NCI-H187 (cell line): ENCODE results near the gene GYPC.

Experiments
- DNase-seq, 2 experiments: peaks; one replicate each; lab custom pipeline; 2025; lab: John Stamatoyannopoulos, UW

Gene GYPC

DNA sequence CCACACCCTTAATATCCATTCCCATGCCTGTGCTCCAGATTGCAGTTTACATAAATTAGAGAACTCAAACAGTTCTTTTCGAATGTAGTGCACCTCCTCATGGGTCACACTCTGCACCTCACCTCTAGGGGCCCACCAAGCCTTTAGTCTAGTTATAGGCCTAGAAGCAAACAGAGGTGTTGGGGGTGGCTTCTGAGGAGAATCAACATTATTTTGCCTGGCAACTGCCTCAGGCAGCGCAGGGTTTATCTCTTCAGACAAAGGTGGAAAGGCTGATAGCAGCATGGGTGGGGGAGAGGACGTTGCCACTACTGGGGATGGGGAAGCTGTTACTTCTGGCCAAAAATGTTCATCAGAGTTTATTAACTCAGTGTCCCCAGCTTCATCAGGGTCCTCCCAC is 5.0 kb upstream of the GYPC start:
- DNase-seq, result no peak

DNA sequence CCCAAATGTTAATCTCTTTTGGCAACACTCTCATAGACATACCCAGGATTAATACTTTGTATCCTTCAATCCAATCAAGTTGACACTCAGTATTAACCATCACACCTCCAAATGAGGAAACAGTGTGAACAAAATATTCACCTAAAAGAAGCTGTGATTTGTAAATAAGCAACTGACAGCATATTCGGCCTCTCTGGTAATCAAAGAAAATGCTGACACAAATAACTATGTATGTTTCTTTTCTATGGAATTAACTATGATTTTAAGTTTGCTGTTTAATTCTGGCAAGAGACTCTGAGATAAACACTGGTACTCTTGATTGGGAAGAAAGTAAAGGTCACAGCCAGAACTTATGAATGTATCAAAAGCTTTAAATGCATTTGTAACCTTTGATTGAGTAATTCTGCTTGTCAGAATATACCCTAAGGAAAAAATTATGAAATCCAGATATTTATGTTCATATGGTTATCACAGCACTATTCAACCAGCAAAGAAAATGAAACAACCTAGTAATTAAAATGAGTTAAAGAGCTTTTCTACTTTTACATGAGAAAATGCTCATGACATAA is 3.6 kb upstream of the GYPC start:
- DNase-seq, result no peak

DNA sequence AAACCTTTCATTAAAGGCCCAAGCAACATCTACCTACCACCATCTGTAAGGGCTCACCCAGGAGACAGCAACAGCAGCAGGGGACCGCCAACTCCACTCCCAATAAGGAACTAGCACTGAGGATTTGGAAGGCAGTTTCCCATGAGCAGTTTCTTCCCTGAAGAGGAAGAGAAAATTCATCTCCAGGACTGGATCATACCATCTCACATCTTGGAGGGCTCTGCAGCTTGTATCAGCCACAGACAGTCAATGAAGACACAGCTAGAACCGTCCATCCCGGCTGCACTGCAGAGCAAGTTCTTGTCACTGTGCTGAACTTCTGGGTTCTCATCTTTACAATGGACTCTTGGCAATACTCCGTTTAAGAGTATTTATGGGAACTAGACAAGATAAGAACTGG is 2.8 kb upstream of the GYPC start:
- no peak for DNase-seq

DNA sequence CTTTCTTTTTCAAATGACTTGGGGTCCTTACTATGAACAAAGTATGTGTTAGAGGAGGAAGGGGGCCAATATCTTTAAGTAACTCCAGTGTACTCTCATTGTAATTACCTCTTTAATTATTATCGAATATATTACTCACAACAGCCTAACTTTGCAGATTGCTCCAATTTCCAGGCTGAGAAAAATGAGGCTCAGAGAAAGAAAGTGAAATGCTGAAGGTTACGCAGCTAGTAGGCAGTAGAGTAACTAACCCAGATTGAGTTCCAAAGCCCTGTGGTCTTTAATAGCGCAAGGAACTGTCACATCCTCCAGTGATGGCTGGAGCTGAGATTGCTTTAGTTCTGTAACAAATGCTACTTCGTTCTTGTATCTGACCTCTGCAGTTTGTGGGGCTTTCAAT is 2.2 kb upstream of the GYPC start:
- no peak for DNase-seq

DNA sequence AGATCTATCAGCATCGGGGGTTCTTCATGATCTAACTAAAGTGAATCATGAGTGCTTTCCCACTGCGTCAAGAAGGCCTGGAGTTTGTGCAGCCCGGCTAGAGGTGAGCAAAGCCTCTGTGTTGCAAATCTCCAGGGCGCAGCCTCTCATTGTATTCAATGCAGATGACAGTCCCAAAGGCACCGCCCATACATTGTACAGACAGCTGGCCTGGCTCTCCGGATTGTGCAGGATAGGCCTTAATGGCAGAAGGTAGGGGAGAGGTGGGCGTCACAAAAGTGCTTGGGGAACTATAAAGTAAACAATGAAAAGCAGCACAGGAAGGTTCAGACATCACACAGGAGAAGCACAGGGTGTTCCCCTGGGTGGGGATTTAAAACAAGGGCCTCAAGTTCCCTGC is 907 bp upstream of the GYPC start:
- DNase-seq, result no peak

DNA sequence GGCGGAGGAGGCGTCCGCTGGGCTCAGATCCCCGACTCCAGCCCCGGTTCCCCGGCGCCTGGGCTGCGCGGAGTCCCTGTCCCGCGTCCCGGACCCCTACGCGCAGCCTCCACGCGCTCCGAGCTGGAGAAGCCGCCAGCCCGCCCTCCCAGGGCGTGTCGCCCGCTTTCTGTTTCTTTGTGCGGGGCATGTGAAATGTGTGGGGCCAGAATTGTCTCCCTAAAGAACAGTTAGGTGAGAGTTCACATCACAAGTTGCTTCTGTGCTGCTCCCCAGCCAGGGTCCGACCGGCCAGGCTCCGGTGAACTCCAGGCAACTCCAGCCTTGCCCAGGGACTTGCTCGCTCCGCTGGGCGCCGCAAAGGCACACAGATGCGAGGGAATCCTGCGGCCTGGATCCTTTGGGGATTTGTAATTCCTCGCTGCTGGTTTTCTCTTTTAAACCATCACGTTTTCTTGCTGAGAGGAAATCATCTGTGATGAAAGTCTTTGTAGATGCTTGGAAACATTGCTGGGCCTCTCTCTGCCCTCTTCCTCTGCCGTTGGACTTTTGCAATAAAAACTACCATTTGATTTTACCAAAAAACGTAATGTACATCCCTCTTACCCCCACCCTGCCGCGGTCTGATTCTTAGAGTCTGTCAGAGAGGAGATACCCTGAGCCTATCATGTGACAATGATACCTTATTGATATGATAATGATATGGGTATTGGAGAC is 631 bp downstream of the GYPC start:
- DNase-seq, result no peak

DNA sequence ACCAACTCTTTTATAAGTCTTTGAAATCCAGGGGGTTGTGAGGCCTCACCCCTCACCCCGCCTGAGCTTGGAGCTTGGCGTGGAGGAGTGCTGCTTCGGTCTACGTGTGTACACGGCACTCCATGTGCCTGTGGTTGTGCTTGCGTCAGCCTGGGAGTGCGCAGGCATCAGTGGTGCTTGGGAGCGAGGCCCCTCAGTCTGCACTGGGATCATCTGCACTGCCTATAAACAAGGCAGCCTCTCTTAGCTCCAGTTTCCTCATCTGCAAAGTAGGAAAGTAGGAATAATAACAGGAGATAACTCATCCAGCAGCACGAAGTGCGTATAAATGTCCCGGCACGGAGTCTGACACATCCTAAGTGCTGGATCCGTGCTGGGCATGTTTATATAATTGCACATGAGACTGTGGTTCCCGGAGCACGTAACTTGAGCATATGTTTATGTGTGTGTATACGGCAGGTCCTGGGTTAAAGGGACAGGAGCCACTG is 1.2 kb downstream of the GYPC start:
- no peak for DNase-seq

DNA sequence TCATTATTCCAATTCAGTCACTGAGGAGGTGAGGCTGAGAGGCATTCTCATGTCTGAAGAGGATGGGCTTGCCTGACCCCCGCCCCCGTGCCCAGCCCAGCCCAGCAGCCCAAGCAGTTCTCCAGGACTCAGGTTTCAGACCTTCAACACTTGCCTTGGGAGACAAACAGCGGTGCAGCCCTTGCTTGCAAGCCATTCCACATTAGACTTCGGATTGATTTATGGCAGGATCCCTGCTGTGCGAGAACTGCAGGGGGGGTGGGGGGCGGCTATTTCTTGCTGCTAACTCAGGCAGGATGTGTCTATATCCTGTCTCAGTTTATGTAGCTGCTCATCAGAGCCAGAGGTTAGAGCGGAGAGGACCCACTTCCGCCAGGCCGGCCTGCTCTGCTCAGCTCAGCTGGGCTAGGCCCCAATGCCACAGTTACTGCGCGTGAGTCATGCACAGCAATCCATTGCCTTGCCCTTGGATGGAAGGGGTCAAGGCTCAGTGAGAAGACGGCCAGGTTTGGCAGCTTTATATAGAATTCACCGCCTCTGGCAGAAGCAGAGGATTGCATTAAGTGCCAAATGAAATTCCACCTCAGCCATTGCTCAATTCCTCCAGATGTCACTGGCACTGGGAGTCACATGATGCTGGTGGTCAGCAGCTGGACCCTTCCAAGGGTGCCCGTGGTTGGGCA is 1.8 kb downstream of the GYPC start:
- peak; percentile 18 to 19 for DNase-seq

DNA sequence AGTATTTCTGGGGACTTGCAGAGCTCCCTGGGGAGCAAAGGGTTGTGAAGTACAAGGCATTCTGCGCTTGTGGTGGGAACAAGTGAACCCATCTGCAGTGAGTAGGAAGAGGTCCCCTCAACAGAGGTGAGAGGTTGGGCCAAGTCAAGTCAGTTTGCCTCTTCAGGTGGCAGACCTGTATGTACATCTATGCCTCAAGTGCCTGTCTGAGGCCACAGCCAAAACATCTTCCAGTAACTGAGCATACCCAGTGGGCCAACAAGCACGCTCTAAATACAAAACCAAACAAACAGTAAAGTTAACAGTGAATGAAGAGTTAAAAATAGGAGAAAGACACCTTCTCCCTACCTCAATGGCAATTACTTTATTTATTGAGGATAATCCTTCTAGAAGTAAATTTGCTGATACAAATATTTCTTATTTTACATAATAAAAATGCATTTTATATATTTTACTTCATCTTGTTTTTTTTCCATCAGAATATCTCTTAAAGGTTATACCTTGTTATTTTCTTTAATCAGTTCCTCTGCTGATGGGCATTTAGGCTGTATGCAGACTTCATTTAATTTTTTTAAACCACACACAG is 2.5 kb downstream of the GYPC start:
- DNase-seq, result no peak

DNA sequence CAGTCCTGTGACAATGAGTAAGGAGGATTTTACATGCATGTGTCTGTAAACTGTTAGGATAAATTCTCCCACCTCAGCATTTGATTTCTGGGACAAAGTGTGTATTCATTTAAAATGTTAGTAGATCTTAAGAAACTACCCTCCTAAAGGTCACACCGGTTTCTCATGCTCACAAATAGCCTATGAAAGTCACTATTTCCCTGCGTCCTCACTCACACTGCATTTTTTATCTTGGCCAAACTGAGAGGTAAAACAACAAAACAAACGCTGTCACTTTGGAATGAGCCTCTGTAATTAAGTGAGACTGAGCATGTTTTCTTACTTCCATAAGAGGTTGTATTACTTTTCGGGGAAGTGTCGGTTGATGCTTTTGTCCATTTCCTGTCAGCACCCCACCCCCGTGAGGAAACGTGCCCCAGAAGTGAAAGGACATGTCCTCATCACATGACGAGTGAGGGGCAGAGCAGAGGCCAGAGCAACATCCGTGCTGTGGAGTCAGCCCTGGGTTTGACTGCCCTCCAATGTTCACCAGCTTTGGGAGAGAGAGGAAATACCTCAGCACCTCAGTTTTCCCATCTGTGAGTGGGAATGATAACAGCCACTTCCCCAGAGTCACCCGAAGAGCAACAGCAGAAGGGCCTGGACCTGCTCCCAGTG is 3.1 kb downstream of the GYPC start:
- DNase-seq, result no peak

DNA sequence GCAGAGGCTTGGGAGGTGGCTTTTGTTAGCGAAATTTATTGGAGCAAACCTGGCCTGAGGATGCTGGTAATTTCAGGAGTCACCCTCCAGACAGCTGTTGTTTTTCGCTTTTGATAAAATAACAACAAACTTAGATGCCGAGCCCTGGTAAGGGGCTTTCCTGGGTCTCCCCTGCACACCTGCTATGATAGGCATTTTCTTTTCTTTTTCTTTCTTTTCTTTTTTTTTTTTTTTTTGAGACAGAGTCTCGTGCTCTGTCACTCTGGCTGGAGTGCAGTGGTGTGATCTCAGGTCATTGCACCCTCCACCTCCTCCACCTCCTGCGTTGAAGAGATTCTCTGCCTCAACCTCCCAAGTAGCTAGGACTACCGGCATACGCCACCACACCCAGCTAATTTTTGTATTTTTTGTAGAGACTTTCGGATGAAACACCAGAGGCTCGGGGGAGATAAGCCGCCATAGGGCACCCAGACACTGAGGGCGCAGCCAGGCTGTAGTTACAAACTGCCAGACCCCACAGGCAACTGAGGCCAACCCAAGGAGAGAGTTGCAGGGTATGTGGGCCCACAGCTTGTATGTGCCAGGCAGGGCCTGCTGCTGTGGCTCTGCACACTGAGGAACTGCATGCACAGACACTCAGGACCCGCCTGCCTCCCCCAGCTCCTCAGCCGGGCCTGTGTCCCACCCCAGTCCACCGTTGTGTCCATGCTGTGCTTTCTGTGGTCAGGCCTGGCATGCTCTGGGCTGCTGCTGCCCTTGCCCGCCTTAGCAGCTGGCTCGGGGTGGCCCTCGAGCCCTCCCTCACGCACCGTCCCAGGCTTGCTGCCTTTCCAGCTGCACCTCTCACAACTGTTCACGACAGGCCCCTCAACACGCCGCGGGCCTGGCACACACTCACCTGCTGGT is 3.9 kb downstream of the GYPC start:
- no peak for DNase-seq

DNA sequence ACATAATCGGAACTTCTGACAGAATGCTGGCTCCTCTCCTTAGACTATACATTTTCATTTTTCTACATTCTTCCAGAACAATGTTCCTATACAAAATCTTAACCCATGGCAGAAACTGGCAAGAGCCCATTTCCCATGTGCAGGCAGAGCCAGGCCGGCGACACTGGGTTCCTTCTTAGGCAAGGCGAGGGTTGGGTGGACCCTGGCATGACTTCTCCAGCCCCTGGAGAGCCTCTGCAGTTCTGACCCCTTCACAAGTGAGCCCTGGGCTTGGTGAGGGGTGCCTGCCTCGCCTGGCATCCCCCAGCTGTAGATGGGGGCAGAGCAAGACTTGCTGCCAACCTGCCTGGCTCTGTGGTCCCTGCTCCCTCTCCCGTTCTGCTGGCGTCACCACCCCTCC is 5.0 kb downstream of the GYPC start:
- DNase-seq, result no peak

DNA sequence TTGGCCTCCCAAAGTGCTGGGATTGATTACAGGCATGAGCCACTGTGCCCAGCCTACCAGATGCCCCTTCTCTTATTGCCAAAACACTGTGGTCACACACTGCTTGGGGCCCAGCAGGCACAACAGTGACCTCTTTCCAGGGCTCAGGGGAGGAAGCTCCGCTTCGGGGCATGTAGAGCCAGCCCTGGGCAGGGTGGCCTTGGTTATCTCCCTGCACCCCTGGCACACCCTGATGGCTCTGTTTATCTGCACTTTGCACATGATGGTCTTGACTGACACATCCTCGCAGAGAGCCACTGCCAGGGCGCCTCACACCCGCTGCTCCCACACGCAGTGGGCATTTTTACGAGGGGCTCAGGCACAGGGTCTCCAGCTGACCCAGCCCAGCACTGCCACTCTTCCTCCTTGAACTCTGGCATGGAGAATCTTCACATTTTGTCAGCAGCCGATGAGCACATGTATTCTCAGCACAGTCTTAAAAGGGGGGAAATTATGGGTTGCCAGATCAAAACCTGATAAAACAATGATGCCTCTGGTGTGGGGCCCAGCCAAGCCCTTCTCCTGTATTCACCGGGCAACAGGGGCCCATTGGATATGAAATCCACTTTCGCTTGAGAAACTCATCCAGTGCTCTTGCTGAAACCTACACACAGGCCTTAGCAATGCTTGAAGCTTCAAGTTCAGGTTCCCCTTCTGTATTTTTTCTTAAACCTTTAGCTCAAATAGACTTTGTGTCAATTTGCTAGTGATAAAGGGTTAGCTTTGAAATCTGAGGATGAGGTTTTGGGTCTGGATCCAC is 5.9 kb downstream of the GYPC start:
- no peak for DNase-seq

DNA sequence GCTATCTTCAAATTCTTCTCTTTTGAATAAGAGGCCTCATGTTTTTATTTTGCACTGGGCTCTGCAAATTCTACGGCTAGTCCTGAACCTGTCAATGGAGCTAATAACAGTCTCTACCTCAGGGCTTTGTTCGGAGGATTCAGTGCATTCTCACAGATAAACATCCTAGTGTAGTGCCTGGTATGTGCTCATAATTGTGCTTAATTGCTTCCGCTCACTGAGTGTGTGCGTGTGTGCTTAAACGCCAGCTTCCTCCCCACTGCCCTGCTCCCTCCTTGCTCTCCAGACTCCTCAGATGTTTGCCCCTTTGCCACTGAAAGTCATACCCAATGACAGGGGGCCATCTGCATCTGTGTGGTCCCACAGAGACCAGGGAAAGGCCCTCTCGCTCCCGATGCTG is 6.7 kb downstream of the GYPC start:
- DNase-seq, result no peak

DNA sequence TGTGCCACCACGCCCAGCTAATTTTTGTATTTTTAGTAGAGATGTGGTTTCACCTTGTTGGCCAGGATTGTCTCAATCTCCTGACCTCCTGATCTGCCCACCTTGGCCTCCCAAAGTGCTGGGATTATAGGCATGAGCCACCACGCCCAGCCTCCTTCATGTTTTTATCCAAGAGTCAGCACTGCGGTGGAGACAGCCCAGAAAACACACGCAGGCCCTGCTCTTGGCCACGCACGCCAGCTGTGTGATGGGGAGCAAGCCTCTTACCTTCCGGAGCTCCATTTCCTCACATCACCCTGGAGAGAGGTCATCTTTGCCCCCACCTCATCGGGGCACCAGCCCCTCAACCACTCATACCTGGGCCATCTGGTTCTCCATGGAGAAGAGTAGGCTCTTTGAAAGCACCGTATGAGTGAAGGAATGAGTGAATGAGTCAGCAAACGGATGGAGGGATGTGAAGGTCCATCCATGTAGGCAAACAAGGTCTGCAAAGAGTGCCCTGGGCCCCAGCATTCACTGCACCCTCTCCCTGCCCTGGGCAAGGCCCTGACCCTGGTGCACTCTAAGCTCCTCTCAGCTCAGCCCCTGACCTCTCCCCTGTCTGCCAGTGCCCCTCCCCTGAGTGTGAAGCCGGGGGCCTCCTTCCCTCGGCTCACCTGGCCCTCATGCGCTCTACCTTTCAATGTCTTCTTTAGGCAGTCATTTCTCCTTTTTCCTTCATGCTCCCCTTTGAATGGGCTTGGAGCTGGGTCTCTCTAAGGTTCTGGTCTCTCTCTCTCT is 7.4 kb downstream of the GYPC start:
- no peak for DNase-seq

DNA sequence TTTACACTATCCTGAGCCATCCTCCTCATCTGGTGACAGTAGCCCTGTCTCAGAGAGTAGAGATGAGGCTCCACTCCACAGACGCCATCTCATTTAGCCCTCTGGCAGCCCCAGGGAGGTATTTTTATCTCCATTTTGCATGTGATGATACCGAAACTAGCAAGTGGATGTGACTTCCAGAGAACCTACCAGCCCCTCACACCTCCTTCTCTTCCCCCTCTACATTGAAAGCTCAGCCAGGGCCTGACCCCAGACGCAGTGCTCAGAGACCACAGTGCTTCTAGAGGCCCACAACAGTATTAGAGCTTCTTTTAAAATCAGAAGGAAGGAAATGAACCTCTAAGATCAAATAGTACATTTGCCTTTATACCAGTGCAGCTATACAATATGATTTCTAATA is 8.3 kb downstream of the GYPC start:
- DNase-seq, result no peak

DNA sequence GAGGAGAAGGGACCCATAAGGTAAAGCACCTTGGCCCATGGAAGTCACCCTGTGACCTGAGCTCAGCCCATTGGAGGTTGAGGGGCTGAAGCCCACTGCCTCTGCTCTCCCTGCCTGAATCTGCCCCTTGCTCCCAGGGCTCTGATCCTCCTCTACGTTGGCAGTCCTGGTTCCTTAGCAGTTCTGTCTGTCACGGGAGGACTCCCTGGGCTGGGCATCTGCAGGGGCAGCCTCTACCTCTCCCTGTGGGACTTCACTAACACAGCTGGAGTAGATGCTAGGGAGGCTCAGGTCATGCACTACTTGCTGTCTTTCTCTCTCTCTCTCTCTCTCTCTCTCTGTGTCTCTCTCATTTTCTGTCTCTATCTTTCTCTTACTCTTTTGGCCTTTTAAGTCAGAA is 8.7 kb downstream of the GYPC start:
- no peak for DNase-seq

DNA sequence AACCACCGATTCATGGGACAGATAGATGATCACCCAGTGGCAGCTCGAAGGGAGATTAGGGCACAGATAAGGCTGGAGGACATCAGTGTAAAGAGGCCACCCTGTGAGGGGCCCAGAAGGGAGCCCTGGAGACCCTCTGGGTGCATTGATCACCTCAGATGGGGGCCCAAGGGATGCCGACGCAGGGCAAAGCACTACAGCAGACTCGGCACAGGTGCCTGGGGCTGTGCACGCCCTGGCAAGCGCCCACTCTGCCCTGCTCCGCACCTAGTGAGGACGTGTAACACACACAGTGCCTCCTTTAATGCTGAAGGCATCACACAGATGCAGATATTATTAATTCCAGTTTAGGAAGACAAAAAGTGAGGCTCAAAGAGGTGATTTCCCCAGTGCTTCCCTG is 9.5 kb downstream of the GYPC start:
- no peak for DNase-seq

DNA sequence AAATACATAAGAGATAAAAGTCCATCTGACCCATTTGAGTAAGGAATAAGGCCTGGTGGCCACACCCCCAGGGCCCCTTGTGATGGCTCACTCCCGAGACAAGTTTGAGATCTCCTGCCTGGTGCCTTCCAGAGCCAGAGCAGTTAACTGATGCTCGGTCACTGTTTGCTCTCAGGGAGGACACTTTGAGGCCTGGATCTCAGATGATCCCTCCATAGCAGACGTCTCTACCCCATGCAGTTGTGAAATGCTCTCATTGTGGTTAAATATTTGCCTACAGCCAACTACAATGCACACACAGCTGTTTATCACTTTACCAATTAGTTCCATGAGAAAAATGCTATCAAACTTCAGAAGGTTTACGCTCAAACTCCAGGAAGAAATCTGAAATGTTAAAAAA is 12.3 kb downstream of the GYPC start:
- no peak for DNase-seq

DNA sequence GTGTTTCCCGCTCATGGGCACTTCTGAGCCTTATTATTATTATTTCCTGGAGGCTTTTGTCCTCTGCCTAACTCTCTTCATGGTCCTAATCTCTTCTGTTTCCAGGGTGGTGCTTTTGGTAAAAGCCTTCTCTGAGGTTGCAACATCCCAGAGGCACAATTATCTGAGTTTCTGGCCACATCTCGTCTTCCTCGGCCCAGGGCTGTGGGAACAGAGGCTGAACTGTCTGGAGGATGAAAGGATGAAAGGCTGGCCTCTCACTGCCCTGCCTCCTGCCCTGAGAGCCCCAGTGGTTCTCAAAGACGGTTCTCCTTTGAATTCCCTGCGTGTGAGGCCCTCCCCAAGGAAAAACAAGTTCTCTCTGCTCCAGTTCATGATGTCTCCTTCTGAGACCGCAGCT is 13.8 kb downstream of the GYPC start:
- no peak for DNase-seq
